Parathyroid adenoma (tissue), 2 donors: Measurements from ENCODE around the gene ROBO1.

Source experiments
- H2AFZ ChIP-seq: fragments of 300-600 bp; sonication (generic); one replicate; pipeline ENCODE4 v1.7.0; 2017; ENCODE audit warnings: antibody characterized with exemption, mild to moderate bottlenecking
- H3K27ac ChIP-seq: fragments of 300-600 bp; sonication (generic); one replicate; pipeline ENCODE4 v1.7.0; 2017
- H3K27me3 ChIP-seq: fragments of 300-600 bp; sonication (generic); one replicate; pipeline ENCODE4 v1.7.0; 2017; ENCODE audit warnings: low read length; ENCODE audit not compliant: control insufficient read depth, insufficient read depth
- H3K36me3 ChIP-seq: fragments of 300-600 bp; sonication (generic); one replicate; pipeline ENCODE4 v1.7.0; 2017; ENCODE audit warnings: low read length; ENCODE audit not compliant: control insufficient read depth, insufficient read depth
- H3K4me1 ChIP-seq: fragments of 300-600 bp; sonication (generic); one replicate; pipeline ENCODE4 v1.7.0; 2017; ENCODE audit warnings: control low read depth
- H3K4me2 ChIP-seq: fragments of 300-600 bp; sonication (generic); one replicate; pipeline ENCODE4 v1.7.0; 2017; ENCODE audit warnings: low read length
- H3K4me3 ChIP-seq: fragments of 300-600 bp; sonication (generic); one replicate; pipeline ENCODE4 v1.7.0; 2017; ENCODE audit warnings: low read depth, low read length
- H3K79me2 ChIP-seq: fragments of 300-600 bp; sonication (generic); one replicate; pipeline ENCODE4 v1.7.0; 2017; ENCODE audit warnings: control low read depth
- H3K9ac ChIP-seq: fragments of 300-600 bp; sonication (generic); one replicate; pipeline ENCODE4 v1.7.0; 2017; ENCODE audit warnings: mild to moderate bottlenecking
- H3K9me3 ChIP-seq: fragments of 300-600 bp; sonication (generic); one replicate; pipeline ENCODE4 v1.7.0; 2017; ENCODE audit warnings: low read length; ENCODE audit not compliant: control insufficient read depth
- TF ChIP-seq, protein P1 (sequence below): fragments of 300-600 bp; sonication (generic); IDR thresholded peaks from one replicate; pipeline ENCODE4 v1.7.0; 2017; ENCODE audit warnings: antibody characterized with exemption, mild to moderate bottlenecking
- donor health status: primary hyperparathyroidism.

Gene ROBO1

DNA sequence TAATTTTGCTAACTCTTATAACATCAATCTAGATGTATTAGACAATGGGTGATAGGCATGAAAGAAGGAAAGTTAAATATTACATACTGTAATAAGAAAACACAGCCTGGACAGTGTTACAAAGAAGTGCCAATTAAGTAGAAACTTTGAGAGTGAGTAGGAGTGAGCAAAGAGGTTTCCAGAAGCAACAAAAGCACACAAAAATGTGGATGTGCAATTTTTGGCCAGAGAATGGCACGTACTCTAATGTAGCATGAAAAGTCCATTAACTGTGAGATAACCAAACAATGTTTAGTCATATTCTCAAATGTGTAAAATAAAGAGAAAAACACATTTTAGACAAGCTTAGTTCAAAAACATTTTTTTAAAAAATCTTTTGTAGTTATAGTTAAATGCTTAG lies 567.3 kb downstream of the ROBO1 start:
- Histone ChIP-seq H3K27ac (no peak overlapping the region), H3K9me3 (no peaks in the 10 kb centered on the region)
- TF ChIP-seq, protein P1, sequence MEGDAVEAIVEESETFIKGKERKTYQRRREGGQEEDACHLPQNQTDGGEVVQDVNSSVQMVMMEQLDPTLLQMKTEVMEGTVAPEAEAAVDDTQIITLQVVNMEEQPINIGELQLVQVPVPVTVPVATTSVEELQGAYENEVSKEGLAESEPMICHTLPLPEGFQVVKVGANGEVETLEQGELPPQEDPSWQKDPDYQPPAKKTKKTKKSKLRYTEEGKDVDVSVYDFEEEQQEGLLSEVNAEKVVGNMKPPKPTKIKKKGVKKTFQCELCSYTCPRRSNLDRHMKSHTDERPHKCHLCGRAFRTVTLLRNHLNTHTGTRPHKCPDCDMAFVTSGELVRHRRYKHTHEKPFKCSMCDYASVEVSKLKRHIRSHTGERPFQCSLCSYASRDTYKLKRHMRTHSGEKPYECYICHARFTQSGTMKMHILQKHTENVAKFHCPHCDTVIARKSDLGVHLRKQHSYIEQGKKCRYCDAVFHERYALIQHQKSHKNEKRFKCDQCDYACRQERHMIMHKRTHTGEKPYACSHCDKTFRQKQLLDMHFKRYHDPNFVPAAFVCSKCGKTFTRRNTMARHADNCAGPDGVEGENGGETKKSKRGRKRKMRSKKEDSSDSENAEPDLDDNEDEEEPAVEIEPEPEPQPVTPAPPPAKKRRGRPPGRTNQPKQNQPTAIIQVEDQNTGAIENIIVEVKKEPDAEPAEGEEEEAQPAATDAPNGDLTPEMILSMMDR, result no peak

DNA sequence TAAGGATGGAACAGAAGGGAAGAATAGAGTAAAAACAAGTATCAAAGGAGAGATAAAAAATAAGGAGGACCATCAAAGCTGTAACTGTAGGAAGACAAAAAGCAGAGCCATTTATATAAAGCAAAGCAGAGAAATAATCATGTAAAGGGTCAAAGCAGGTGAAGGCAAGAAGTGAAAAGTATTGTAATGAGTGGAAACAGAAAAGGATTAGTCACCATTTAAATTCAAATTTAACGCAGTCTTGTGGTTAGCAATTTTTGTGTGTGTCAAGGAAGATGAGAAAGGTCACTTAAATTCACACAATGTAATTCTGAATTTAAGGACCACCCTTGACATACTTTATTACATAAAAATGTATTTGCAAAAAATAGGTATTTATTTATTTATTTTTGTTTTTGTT lies 567.8 kb downstream of the ROBO1 start:
- no peak overlapping the region for H3K9ac ChIP-seq
- H3K9me3 ChIP-seq, result no peaks in the 10 kb centered on the region
- H3K36me3 ChIP-seq, result no peaks in the 10 kb centered on the region
- no peak overlapping the region for H3K4me2 ChIP-seq
- no peaks in the 10 kb centered on the region for H3K27me3 ChIP-seq
- H3K4me3 ChIP-seq, result no peak overlapping the region
- TF ChIP-seq, protein P1, result no peak
- H2AFZ ChIP-seq, result no peak overlapping the region
- H3K79me2 ChIP-seq, result no peaks in the 10 kb centered on the region
- no peak overlapping the region for H3K27ac ChIP-seq
- H3K4me1 ChIP-seq, result no peaks in the 10 kb centered on the region

More for the DNA sequence above, 567.3 kb downstream of the ROBO1 start:
- Histone ChIP-seq H3K36me3 (no peaks in the 10 kb centered on the region), H3K4me2 (no peak overlapping the region), H2AFZ (no peak overlapping the region), H3K27me3 (no peaks in the 10 kb centered on the region), H3K79me2 (no peaks in the 10 kb centered on the region), H3K4me1 (no peaks in the 10 kb centered on the region), H3K9ac (no peak overlapping the region), H3K4me3 (no peak overlapping the region)

DNA sequence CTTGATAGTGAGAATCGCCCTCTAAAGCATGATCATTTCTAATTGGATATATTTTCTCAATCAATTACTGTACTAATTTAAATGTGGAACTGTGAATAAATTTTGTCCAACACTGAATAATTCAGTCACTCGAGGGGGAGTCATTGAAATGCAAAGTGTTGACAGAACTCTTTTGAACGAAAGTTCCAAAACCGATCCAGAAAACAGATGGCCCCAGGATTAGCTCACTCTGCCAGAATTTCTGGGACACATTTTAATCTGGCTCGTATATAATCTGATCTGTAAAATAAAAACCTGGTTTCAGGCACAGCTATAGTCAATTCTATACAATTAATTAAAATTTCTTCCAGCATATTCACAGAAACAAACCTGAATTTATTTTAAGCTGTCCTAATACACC lies 580.4 kb downstream of the ROBO1 start:
- Histone ChIP-seq H3K27me3 (no peaks in the 10 kb centered on the region), H3K4me3 (no peak overlapping the region), H3K36me3 (no peaks in the 10 kb centered on the region), H3K4me2 (no peak overlapping the region), H3K9me3 (no peaks in the 10 kb centered on the region), H3K4me1 (no peaks in the 10 kb centered on the region), H3K79me2 (no peaks in the 10 kb centered on the region), H3K9ac (no peak overlapping the region), H2AFZ (no peak overlapping the region), H3K27ac (no peak overlapping the region)
- TF ChIP-seq, protein P1, result no peak

DNA sequence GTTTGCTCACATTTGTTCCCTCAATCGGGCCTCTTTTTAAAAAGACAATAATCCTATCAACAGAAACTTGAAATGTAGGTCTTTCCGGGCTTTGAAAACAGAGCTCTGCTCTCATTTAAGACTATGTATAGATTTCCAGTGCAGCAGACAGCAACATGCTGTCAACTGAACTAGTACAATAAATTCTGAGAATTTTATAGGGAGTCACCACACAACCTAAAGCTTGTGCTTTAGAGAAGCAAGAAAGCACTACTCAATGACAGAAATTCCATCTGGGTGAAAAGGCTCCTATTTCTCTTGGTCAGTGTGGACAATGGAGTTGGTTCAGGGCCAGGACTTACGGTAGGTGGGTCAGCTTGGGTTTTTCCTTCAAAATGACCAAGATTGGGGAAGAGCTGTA lies 583.5 kb downstream of the ROBO1 start:
- H2AFZ ChIP-seq, result no peak overlapping the region
- H3K36me3 ChIP-seq, result no peaks in the 10 kb centered on the region
- H3K27ac ChIP-seq, result no peak overlapping the region
- no peaks in the 10 kb centered on the region for H3K27me3 ChIP-seq
- H3K4me2 ChIP-seq, result no peak overlapping the region
- H3K9me3 ChIP-seq, result no peaks in the 10 kb centered on the region
- H3K79me2 ChIP-seq, result no peaks in the 10 kb centered on the region
- H3K4me1 ChIP-seq, result no peaks in the 10 kb centered on the region
- TF ChIP-seq, protein P1, result no peak
- H3K9ac ChIP-seq, result no peak overlapping the region
- H3K4me3 ChIP-seq, result no peak overlapping the region

DNA sequence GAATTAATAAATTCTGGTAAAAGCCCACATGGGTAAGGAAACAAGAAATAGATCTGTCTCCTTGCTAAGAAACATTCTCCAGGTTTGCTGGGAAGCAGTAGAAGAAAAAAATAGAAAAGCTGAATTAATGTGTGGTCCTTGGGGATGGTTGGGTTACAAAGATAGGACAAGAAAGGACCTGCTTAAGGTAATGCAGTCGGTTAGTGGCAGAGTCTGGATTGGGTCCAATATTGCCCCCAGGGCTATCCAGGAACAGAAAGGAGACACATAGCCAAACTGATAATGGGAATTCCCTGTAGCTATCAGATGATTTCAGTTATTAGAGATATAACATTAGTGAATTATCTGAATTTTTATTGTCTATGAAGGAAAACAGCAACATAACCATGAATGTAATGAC lies 584.3 kb downstream of the ROBO1 start:
- TF ChIP-seq, protein P1, result no peak
- no peak overlapping the region for H3K4me2 ChIP-seq
- H3K79me2 ChIP-seq, result no peaks in the 10 kb centered on the region
- H3K27ac ChIP-seq, result no peak overlapping the region
- no peak overlapping the region for H2AFZ ChIP-seq
- H3K9me3 ChIP-seq, result no peaks in the 10 kb centered on the region
- no peaks in the 10 kb centered on the region for H3K4me1 ChIP-seq
- no peak overlapping the region for H3K4me3 ChIP-seq
- H3K36me3 ChIP-seq, result no peaks in the 10 kb centered on the region
- no peak overlapping the region for H3K9ac ChIP-seq
- no peaks in the 10 kb centered on the region for H3K27me3 ChIP-seq
